ENCODE data around the gene NAA16.

Gene NAA16

GRCh38 chr13:41317243-41317642, 6.2 kb downstream of the NAA16 start:
- H3K9ac ChIP-seq (ENCODE audit: low read length) = no peak overlapping the region
- no peak overlapping the region for H3K4me2 ChIP-seq (ENCODE audit: low read depth, low read length)
- no peaks in the 10 kb centered on the region; the same call in 1 of the 2 replicates for H4K20me1 ChIP-seq (ENCODE audit: insufficient read depth, low read length)
- H3K4me1 ChIP-seq (ENCODE audit: low read length) = peaks cover 4% of the 10 kb centered on the region; the same call in 1 of the 2 replicates
- H3K9me2 ChIP-seq (replicated peaks; ENCODE audit: insufficient read depth, low read length) = no peaks in the 10 kb centered on the region
- no peak for DNase-seq
- H3K27ac ChIP-seq (ENCODE audit: low read length) = no peak overlapping the region
- no peaks in the 10 kb centered on the region for H3F3A ChIP-seq (ENCODE audit: insufficient read depth, low read length)
- no peaks in the 10 kb centered on the region for H3K36me3 ChIP-seq (replicated peaks; ENCODE audit: insufficient read depth, low read length)
- no peak overlapping the region for H3K4me3 ChIP-seq (ENCODE audit: low read length)
- no peaks in the 10 kb centered on the region for H3K9me3 ChIP-seq (replicated peaks; ENCODE audit: insufficient read depth, low read length)
- peaks cover 63% of the 10 kb centered on the region for H3K79me2 ChIP-seq (ENCODE audit: low read length)
- H3K27me3 ChIP-seq (replicated peaks; ENCODE audit: insufficient read depth, low read length) = no peaks in the 10 kb centered on the region
- no peak overlapping the region for H2AFZ ChIP-seq (ENCODE audit: low read length)
- no peak for TF ChIP-seq EZH2 (optimal IDR thresholded peaks at IDR 0.05; ENCODE audit: low read depth, low read length)

DNA sequence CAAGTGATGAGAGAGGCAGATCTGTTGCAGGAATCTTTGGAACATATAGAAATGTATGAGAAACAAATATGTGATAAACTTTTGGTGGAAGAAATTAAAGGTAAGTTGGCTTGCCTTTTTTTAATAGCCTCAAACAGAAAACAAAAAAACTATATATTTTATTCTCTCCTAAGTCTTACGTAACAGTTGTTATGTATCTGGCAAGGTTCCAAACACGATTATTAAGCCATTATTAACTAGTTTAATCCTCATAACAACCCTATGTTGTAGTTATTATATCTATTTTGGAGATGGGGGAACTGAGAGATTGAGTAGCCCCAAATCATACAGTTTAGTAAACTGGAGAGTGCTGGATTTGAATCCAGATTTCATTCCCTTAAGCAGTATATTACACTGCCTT, 14.7 kb downstream of the NAA16 start:
- H3K4me3 ChIP-seq (ENCODE audit: low read length) = no peak overlapping the region
- H3K4me1 ChIP-seq (ENCODE audit: low read length) = no peaks in the 10 kb centered on the region
- H3F3A ChIP-seq (ENCODE audit: insufficient read depth, low read length) = no peaks in the 10 kb centered on the region
- no peak overlapping the region for H3K9ac ChIP-seq (ENCODE audit: low read length)
- H2AFZ ChIP-seq (ENCODE audit: low read length) = no peak overlapping the region
- H3K79me2 ChIP-seq (ENCODE audit: low read length) = no peaks in the 10 kb centered on the region
- H3K27me3 ChIP-seq (replicated peaks; ENCODE audit: insufficient read depth, low read length) = no peaks in the 10 kb centered on the region
- no peak overlapping the region for H3K27ac ChIP-seq (ENCODE audit: low read length)
- DNase-seq = no peak
- H3K4me2 ChIP-seq (ENCODE audit: low read depth, low read length) = no peak overlapping the region
- H4K20me1 ChIP-seq (ENCODE audit: insufficient read depth, low read length) = no peaks in the 10 kb centered on the region
- no peaks in the 10 kb centered on the region for H3K9me2 ChIP-seq (replicated peaks; ENCODE audit: insufficient read depth, low read length)
- H3K36me3 ChIP-seq (replicated peaks; ENCODE audit: insufficient read depth, low read length) = no peaks in the 10 kb centered on the region; the same call in 1 of the 2 replicates
- H3K9me3 ChIP-seq (replicated peaks; ENCODE audit: insufficient read depth, low read length) = no peaks in the 10 kb centered on the region
- TF ChIP-seq EZH2phosphoT487 (IDR thresholded peaks at IDR 0.05; ENCODE audit: low read length) (no peak), EZH2 (optimal IDR thresholded peaks at IDR 0.05; ENCODE audit: low read depth, low read length) (no peak)
- TF ChIP-seq, protein P1, sequence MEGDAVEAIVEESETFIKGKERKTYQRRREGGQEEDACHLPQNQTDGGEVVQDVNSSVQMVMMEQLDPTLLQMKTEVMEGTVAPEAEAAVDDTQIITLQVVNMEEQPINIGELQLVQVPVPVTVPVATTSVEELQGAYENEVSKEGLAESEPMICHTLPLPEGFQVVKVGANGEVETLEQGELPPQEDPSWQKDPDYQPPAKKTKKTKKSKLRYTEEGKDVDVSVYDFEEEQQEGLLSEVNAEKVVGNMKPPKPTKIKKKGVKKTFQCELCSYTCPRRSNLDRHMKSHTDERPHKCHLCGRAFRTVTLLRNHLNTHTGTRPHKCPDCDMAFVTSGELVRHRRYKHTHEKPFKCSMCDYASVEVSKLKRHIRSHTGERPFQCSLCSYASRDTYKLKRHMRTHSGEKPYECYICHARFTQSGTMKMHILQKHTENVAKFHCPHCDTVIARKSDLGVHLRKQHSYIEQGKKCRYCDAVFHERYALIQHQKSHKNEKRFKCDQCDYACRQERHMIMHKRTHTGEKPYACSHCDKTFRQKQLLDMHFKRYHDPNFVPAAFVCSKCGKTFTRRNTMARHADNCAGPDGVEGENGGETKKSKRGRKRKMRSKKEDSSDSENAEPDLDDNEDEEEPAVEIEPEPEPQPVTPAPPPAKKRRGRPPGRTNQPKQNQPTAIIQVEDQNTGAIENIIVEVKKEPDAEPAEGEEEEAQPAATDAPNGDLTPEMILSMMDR (IDR thresholded peaks at IDR 0.05; ENCODE audit: low read length) = no peak

- Histone ChIP-seq H3K4me2 (ENCODE audit: low read depth, low read length) (no peak overlapping the region), H3K4me1 (ENCODE audit: low read length) (no peaks in the 10 kb centered on the region), H3K27ac (ENCODE audit: low read length) (no peak overlapping the region), H3K4me3 (ENCODE audit: low read length) (no peak overlapping the region), H3K9ac (ENCODE audit: low read length) (no peak overlapping the region), H4K20me1 (ENCODE audit: insufficient read depth, low read length) (no peaks in the 10 kb centered on the region), H3K79me2 (ENCODE audit: low read length) (no peaks in the 10 kb centered on the region), H3K36me3 (replicated peaks; ENCODE audit: insufficient read depth, low read length) (no peaks in the 10 kb centered on the region; the same call in 1 of the 2 replicates), H3K9me2 (replicated peaks; ENCODE audit: insufficient read depth, low read length) (no peaks in the 10 kb centered on the region), H3K27me3 (replicated peaks; ENCODE audit: insufficient read depth, low read length) (no peaks in the 10 kb centered on the region), H3K9me3 (replicated peaks; ENCODE audit: insufficient read depth, low read length) (no peaks in the 10 kb centered on the region), H2AFZ (ENCODE audit: low read length) (no peak overlapping the region), H3F3A (ENCODE audit: insufficient read depth, low read length) (no peaks in the 10 kb centered on the region)
- no peak for DNase-seq
- TF ChIP-seq, protein P1 (IDR thresholded peaks at IDR 0.05; ENCODE audit: low read length) = no peak
- TF ChIP-seq EZH2phosphoT487 (IDR thresholded peaks at IDR 0.05; ENCODE audit: low read length) (no peak), EZH2 (optimal IDR thresholded peaks at IDR 0.05; ENCODE audit: low read depth, low read length) (no peak)
Observed at GRCh38 chr13:41326661-41327060, 15.6 kb downstream of the NAA16 start.

DNA sequence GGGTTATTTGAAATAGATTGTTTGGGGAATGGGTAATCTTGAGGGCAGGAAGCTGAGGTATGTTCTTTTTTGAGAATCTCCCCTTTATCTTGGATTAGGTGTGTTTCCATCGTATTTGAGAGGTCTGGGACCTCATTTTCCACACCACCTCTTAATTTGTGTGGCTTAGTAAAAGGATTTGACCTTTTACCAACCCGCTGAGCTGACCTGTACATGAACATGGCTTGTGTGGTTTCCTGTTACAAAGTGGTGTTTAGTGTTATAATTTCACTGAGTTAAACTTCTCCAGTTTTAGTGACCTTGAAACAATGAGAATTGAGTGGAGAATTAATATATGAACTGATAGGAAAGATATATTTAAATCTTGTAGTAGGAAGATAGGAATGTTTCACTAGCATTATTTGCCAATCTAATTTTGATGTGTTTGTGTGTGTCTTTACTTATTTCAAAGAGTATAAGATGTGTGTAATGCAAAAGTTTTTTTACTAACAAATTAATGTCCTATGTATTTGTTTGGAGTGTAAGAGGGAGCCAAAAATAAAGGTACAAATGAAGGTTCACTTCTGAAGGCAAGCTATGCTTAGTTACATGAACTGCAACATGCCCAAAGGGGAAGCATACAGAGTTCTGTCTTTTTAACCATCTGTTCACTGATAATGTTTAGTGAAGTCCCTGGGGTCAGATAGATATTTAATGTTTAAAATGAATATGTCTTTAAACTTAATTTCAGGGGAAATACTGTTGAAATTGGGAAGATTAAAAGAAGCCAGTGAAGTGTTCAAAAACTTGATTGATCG, 17.1 kb downstream of the NAA16 start:
- no peak overlapping the region for H3K9ac ChIP-seq (ENCODE audit: low read length)
- no peaks in the 10 kb centered on the region; the same call in 1 of the 2 replicates for H3K36me3 ChIP-seq (replicated peaks; ENCODE audit: insufficient read depth, low read length)
- H2AFZ ChIP-seq (ENCODE audit: low read length) = no peak overlapping the region
- no peak for TF ChIP-seq EZH2 (optimal IDR thresholded peaks at IDR 0.05; ENCODE audit: low read depth, low read length)
- TF ChIP-seq, protein P1 (IDR thresholded peaks at IDR 0.05; ENCODE audit: low read length) = no peak
- TF ChIP-seq EZH2phosphoT487 (IDR thresholded peaks at IDR 0.05; ENCODE audit: low read length) = no peak
- no peak for DNase-seq
- no peak overlapping the region for H3K4me3 ChIP-seq (ENCODE audit: low read length)
- H3K4me2 ChIP-seq (ENCODE audit: low read depth, low read length) = no peak overlapping the region
- no peaks in the 10 kb centered on the region for H3K9me3 ChIP-seq (replicated peaks; ENCODE audit: insufficient read depth, low read length)
- H3K9me2 ChIP-seq (replicated peaks; ENCODE audit: insufficient read depth, low read length) = no peaks in the 10 kb centered on the region
- H3K27ac ChIP-seq (ENCODE audit: low read length) = no peak overlapping the region
- no peaks in the 10 kb centered on the region for H3K4me1 ChIP-seq (ENCODE audit: low read length)
- no peaks in the 10 kb centered on the region for H4K20me1 ChIP-seq (ENCODE audit: insufficient read depth, low read length)
- no peaks in the 10 kb centered on the region for H3K27me3 ChIP-seq (replicated peaks; ENCODE audit: insufficient read depth, low read length)
- no peaks in the 10 kb centered on the region for H3K79me2 ChIP-seq (ENCODE audit: low read length)
- no peaks in the 10 kb centered on the region for H3F3A ChIP-seq (ENCODE audit: insufficient read depth, low read length)
